ENCODE measurements around the gene RCVRN. TPM values are rescaled to one million over a fixed set of nuclear protein-coding genes. Genes with fewer than 3 reads are reported as not detected.

Gene RCVRN
- polyA plus RNA-seq, 1 experiment, result not detected

GRCh38 chr17:9912121-9913099, 7.3 kb upstream of the RCVRN start:
- ChIA-PET CTCF (interaction anchor here (1.3 to 3.0 kb wide), 2 partner anchors 11 to 13 kb away, joined by 6 to 14 read pairs; no protein-coding TSS in a partner anchor), POLR2A (no interaction called here)
- Histone ChIP-seq H3K36me3 (ENCODE audit: control insufficient read depth, insufficient read depth, low read length) (no peaks in the 10 kb centered on the region), H3K27me3 (ENCODE audit: control insufficient read depth, insufficient read depth, low read length) (no peaks in the 10 kb centered on the region), H3K4me3 (ENCODE audit: low read depth, low read length) (no peak overlapping the region)
- no peak for DNase-seq (ENCODE audit: low read depth)
- TF ChIP-seq CTCF (IDR thresholded peaks at IDR 0.05; ENCODE audit: insufficient read depth, low read depth, low read length), result no peak

- H3K36me3 ChIP-seq (ENCODE audit: control insufficient read depth, insufficient read depth, low read length), result no peaks in the 10 kb centered on the region
- no peak for TF ChIP-seq CTCF (IDR thresholded peaks at IDR 0.05; ENCODE audit: insufficient read depth, low read depth, low read length)
- ChIA-PET POLR2A (no interaction called here), CTCF (no interaction called here)
- no peak overlapping the region for H3K4me3 ChIP-seq (ENCODE audit: low read depth, low read length)
- H3K27me3 ChIP-seq (ENCODE audit: control insufficient read depth, insufficient read depth, low read length), result no peaks in the 10 kb centered on the region
- DNase-seq (ENCODE audit: low read depth), result no peak
These were observed 6.0 kb upstream of the RCVRN start for GRCh38 chr17:9911089-9911488.

GRCh38 chr17:9908649-9909042, 3.6 kb upstream of the RCVRN start:
- Histone ChIP-seq H3K27me3 (ENCODE audit: control insufficient read depth, insufficient read depth, low read length) (no peaks in the 10 kb centered on the region), H3K36me3 (ENCODE audit: control insufficient read depth, insufficient read depth, low read length) (no peaks in the 10 kb centered on the region), H3K4me3 (ENCODE audit: low read depth, low read length) (no peak overlapping the region)
- ChIA-PET POLR2A (no interaction called here), CTCF (interaction anchor here (1.0 to 1.5 kb wide), 2 partner anchors 11 to 16 kb away, joined by 3 to 4 read pairs; no protein-coding TSS in a partner anchor)
- no peak for DNase-seq (ENCODE audit: low read depth)
- TF ChIP-seq CTCF (IDR thresholded peaks at IDR 0.05; ENCODE audit: insufficient read depth, low read depth, low read length), result no peak

- no peak for TF ChIP-seq CTCF (IDR thresholded peaks at IDR 0.05; ENCODE audit: insufficient read depth, low read depth, low read length)
- no peak overlapping the region for H3K4me3 ChIP-seq (ENCODE audit: low read depth, low read length)
- H3K27me3 ChIP-seq (ENCODE audit: control insufficient read depth, insufficient read depth, low read length), result no peaks in the 10 kb centered on the region
- ChIA-PET POLR2A (interaction anchor here (0.5 kb wide), 1 partner anchor 99 kb away, joined by 3 read pairs; no protein-coding TSS in a partner anchor), CTCF (interaction anchor here (1.0 to 1.5 kb wide), 2 partner anchors 10 to 17 kb away, joined by 3 to 4 read pairs; no protein-coding TSS in a partner anchor)
- H3K36me3 ChIP-seq (ENCODE audit: control insufficient read depth, insufficient read depth, low read length), result no peaks in the 10 kb centered on the region
- DNase-seq (ENCODE audit: low read depth), result no peak
These were observed 3.0 kb upstream of the RCVRN start for GRCh38 chr17:9907883-9908648.

GRCh38 chr17:9907131-9907530, 2.1 kb upstream of the RCVRN start:
- no peaks in the 10 kb centered on the region for H3K27me3 ChIP-seq (ENCODE audit: control insufficient read depth, insufficient read depth, low read length)
- POLR2A ChIA-PET, result no interaction called here
- H3K36me3 ChIP-seq (ENCODE audit: control insufficient read depth, insufficient read depth, low read length), result no peaks in the 10 kb centered on the region
- no peak for TF ChIP-seq CTCF (IDR thresholded peaks at IDR 0.05; ENCODE audit: insufficient read depth, low read depth, low read length)
- CTCF ChIA-PET, result interaction anchor here (1.5 kb wide), 1 partner anchor 18 kb away, joined by 4 read pairs; no protein-coding TSS in a partner anchor
- no peak overlapping the region for H3K4me3 ChIP-seq (ENCODE audit: low read depth, low read length)
- no peak for DNase-seq (ENCODE audit: low read depth)

All from BJ (cell line).